Measurements from ENCODE around the gene C11orf54. TPM values are rescaled to one million over a fixed set of nuclear protein-coding genes. Genes with fewer than 3 reads are reported as not detected.

The C11orf54 gene
- total RNA-seq, 4 donors from 2014 or later: 23.4 to 43.1 (median 37.1) TPM

GRCh38 chr11:93783765-93784144 is 42.3 kb downstream of the C11orf54 start:
- peaks cover 0 to 11% (median 0%) of the 10 kb centered on the region in 3 donors for H3K36me3 ChIP-seq
- H3K4me3 ChIP-seq: peak overlapping the region; percentile 65 to 99 (median 92)
- peak overlapping the region; percentile 81 to 99 (median 96) for H3K27ac ChIP-seq
- peaks cover 0 to 37% (median 23%) of the 10 kb centered on the region in 4 donors for H3K4me1 ChIP-seq
- 0 to 1% methylated on average over 10 of the region's 10 CpGs for WGBS, 2 donors
- DNase-seq (ENCODE audit: low spot score in 2 of 2): no peak
- no peaks in the 10 kb centered on the region for H3K27me3 ChIP-seq
- H3K9me3 ChIP-seq: no peaks in the 10 kb centered on the region
- TF ChIP-seq POLR2A (IDR thresholded peaks at IDR 0.05) (no peak), EP300 (IDR thresholded peaks at IDR 0.05) (no peak), CTCF (IDR thresholded peaks at IDR 0.05) (no peak)

DNA sequence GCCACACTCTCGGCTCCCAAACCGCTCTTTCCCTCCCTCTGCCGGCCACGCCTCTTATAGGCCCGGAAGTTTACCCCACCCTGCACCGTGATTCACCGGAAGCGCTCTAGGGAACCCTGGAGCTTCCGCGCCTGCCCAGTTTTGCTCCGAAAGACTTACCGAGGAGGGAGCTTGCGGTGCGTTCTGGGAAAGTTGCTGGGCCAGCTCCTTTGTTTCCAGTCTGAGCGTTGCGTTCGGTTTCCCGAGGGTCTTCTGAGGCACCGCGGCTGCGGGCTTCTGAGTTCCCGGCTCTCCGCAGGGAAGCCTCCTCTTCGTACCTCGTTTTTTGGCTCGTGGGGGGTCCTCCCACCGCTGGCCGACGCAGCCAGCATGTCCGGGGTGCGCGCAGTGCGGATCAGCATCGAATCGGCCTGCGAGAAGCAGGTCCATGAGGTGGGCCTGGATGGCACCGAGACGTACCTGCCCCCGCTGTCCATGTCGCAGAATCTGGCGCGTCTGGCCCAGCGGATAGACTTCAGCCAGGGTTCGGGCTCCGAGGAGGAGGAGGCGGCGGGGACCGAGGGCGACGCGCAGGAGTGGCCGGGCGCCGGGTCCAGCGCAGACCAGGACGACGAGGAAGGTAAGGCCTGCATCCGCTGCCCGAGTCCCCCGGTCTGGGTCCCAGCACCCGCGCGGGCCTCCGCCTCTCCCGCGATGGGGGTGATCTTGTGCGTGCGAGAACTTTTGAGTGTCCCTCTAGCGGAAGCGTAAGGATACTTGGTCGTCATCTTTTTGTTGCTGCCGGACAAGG is 42.9 kb downstream of the C11orf54 start, which contains the start of gene MED17:
MED17 (plus strand) TSS at position 138 of the 790 bp plus-strand sequence; CDS start at position 370, 232 bp downstream.
- WGBS, 2 donors: 0% methylated on average over 43 to 57 of the region's 72 CpGs
- peak; percentile 63 to 97 for TF ChIP-seq EP300 (IDR thresholded peaks at IDR 0.05)
- peak; percentile 32 to 62 (median 56) for TF ChIP-seq CTCF (IDR thresholded peaks at IDR 0.05)
- TF ChIP-seq POLR2A (IDR thresholded peaks at IDR 0.05): peak; percentile 54 to 91

DNA sequence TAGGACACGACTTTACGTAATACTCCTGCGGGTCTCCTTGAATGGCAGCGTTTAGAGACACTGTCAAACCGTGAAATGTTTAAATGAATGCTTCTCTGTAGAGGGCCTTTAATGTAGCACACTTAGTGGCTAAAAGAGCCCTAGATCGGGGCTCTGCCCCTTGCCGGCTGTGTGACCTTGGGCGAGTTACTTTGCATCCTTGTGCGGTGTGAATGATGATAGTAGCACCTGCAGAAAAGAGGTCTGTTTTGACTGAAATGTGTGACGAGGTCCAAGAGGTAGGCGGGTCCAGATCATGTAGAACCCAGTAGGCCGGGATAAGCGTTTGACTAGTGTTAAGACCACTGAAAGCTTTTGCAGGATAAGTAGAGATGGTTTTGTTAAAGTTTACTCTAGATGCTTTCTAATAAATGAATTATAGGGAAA is 43.5 kb downstream of the C11orf54 start:
- peaks cover 0 to 37% (median 23%) of the 10 kb centered on the region in 4 donors for H3K4me1 ChIP-seq
- peak overlapping the region; percentile 81 to 99 (median 96) for H3K27ac ChIP-seq

More for the DNA sequence above, 42.9 kb downstream of the C11orf54 start, which contains the start of gene MED17:
- peak; percentile 86 to 92 for DNase-seq (ENCODE audit: low spot score in 2 of 2)
- H3K27me3 ChIP-seq: no peaks in the 10 kb centered on the region
- H3K9me3 ChIP-seq: no peaks in the 10 kb centered on the region
- H3K27ac ChIP-seq: peak within 1 kb of the TSS; percentile 81 to 99 (median 96)
- H3K4me3 ChIP-seq: peak within 1 kb of the TSS; percentile 65 to 99 (median 92)
- H3K36me3 ChIP-seq: peaks cover 0 to 15% (median 0%) of the 10 kb centered on the region in 3 donors
- H3K4me1 ChIP-seq: peaks cover 0 to 37% (median 23%) of the 10 kb centered on the region in 4 donors

GRCh38 chr11:93791493-93791892 is 50.0 kb downstream of the C11orf54 start:
- peaks cover 0 to 82% (median 9%) of the 10 kb centered on the region in 3 donors for H3K36me3 ChIP-seq
- no peaks in the 10 kb centered on the region for H3K27me3 ChIP-seq
- H3K4me3 ChIP-seq: no peak overlapping the region
- peaks cover 0 to 24% (median 8%) of the 10 kb centered on the region in 4 donors for H3K4me1 ChIP-seq
- no peaks in the 10 kb centered on the region for H3K9me3 ChIP-seq
- no peak for TF ChIP-seq CTCF (IDR thresholded peaks at IDR 0.05)
- no peak for TF ChIP-seq POLR2A (IDR thresholded peaks at IDR 0.05)
- no peak for TF ChIP-seq EP300 (IDR thresholded peaks at IDR 0.05)
- 73 to 86% methylated on average over 5 of the region's 5 CpGs for WGBS, 2 donors
- no peak overlapping the region for H3K27ac ChIP-seq
- DNase-seq (ENCODE audit: low spot score in 2 of 2): no peak

More for the DNA sequence above, 43.5 kb downstream of the C11orf54 start:
- no peak for DNase-seq (ENCODE audit: low spot score in 2 of 2)
- no peaks in the 10 kb centered on the region for H3K27me3 ChIP-seq
- WGBS, 2 donors: 0% methylated on average over 13 of the region's 13 CpGs
- H3K9me3 ChIP-seq: no peaks in the 10 kb centered on the region
- peaks cover 0 to 20% (median 0%) of the 10 kb centered on the region in 3 donors for H3K36me3 ChIP-seq
- peak overlapping the region; percentile 65 to 99 (median 92) for H3K4me3 ChIP-seq
- TF ChIP-seq CTCF (IDR thresholded peaks at IDR 0.05): peak in 1 of 5 experiments; percentile 1
- TF ChIP-seq POLR2A (IDR thresholded peaks at IDR 0.05): no peak
- no peak for TF ChIP-seq EP300 (IDR thresholded peaks at IDR 0.05)

Data from tibial nerve (tissue), 4 donors.